ENCODE data around the gene CFAP100.

DNA sequence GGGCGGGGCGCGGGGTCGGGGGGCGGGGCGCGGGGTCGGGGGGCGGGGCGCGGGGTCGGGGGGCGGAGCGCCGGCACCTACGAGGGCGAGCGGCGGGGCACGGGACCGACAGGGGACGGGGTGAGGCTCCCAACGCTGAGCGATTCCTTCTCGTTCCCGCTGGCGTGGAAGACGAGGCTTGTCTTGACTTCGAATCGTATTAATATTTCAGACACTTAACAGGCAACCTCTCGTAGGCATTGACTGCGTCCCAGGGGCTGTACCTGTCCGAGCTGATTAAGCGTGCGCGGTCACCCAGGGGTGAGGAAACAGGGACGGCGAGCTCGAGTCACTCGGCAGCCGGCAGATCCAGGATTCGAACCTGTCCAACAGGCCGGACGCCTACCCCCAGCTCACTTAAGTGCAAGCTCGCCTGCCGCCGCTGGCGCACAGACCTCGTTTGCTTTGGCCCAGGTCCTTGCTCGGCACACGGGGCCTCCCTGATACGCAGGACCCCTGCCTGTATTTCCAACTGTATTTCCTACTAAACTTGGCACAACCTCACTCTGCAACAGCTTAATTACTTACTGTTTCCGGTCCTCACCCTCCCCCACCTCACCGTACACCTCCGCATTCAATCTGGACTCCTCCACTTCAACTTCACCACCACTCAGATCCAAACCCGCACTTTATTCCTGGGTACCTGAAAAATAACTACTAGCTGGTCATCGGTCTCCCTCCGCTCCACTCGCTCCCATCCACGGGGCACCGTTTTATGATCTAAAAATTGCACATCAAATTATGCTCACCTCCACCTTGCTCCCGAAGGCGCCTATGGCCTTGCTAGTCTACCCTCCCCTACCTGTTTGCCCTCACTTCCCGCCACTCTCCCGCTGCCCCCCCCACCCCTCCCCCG, 81.7 kb downstream of the CFAP100 start:
- TF ChIP-seq, protein P1, sequence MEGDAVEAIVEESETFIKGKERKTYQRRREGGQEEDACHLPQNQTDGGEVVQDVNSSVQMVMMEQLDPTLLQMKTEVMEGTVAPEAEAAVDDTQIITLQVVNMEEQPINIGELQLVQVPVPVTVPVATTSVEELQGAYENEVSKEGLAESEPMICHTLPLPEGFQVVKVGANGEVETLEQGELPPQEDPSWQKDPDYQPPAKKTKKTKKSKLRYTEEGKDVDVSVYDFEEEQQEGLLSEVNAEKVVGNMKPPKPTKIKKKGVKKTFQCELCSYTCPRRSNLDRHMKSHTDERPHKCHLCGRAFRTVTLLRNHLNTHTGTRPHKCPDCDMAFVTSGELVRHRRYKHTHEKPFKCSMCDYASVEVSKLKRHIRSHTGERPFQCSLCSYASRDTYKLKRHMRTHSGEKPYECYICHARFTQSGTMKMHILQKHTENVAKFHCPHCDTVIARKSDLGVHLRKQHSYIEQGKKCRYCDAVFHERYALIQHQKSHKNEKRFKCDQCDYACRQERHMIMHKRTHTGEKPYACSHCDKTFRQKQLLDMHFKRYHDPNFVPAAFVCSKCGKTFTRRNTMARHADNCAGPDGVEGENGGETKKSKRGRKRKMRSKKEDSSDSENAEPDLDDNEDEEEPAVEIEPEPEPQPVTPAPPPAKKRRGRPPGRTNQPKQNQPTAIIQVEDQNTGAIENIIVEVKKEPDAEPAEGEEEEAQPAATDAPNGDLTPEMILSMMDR (IDR thresholded peaks at IDR 0.05) = peak in 1 of 5 experiments; percentile 16
- TF ChIP-seq POLR2AphosphoS5 (IDR thresholded peaks at IDR 0.05) (peak; percentile 54 to 78 (median 74)), POLR2A (IDR thresholded peaks at IDR 0.05) (peak; percentile 80), EP300 (IDR thresholded peaks at IDR 0.05; ENCODE audit: low read depth) (no peak)

Data from transverse colon (tissue), 4 donors.